Mesendoderm (in vitro differentiated cells): Measurements from ENCODE around the gene CDK5.

ENCODE experiments used
- DNase-seq: peaks from one replicate; pipeline ENCODE4 v3.0.0; 2013
- H2AK5ac ChIP-seq: 2 replicates; pipeline ENCODE4 v1.6.1; 2013; ENCODE audit warnings: low read length, inconsistent platforms
- H2BK120ac ChIP-seq: 2 replicates; pipeline ENCODE4 v1.6.1; 2013; ENCODE audit warnings: low read depth, mild to moderate bottlenecking, low read length, moderate library complexity, mixed read lengths
- H2BK15ac ChIP-seq: replicated peaks from 2 replicates; pipeline ENCODE4 v1.6.1; 2013; ENCODE audit warnings: low read depth, mild to moderate bottlenecking, moderate library complexity
- H2BK5ac ChIP-seq: 2 replicates; pipeline ENCODE4 v1.6.1; 2013; ENCODE audit warnings: low read length, inconsistent platforms
- H3K18ac ChIP-seq: 2 replicates; pipeline ENCODE4 v1.6.1; 2013; ENCODE audit warnings: mild to moderate bottlenecking, low read length, mixed read lengths
- H3K23ac ChIP-seq: one replicate; pipeline ENCODE4 v1.6.1; 2013; ENCODE audit warnings: low read length
- H3K27ac ChIP-seq: 2 replicates; pipeline ENCODE4 v1.5.1; 2013; ENCODE audit warnings: low read depth, mild to moderate bottlenecking, inconsistent platforms, low read length, moderate library complexity
- H3K27me3 ChIP-seq: 2 replicates; pipeline ENCODE4 v1.6.1; 2013; ENCODE audit warnings: low read length, control low read depth, mild to moderate bottlenecking, inconsistent platforms; ENCODE audit not compliant: insufficient read depth, poor library complexity
- H3K36me3 ChIP-seq: 2 replicates; pipeline ENCODE4 v1.6.1; 2013; ENCODE audit warnings: low read length, inconsistent platforms; ENCODE audit not compliant: control insufficient read depth, insufficient read depth
- H3K4ac ChIP-seq: one replicate; pipeline ENCODE4 v1.6.1; 2013; ENCODE audit warnings: low read depth, mild to moderate bottlenecking, low read length, moderate library complexity
- H3K4me1 ChIP-seq: 2 replicates; pipeline ENCODE4 v1.6.1; 2013; ENCODE audit warnings: low read depth, low read length, inconsistent platforms; ENCODE audit not compliant: control insufficient read depth
- H3K4me2 ChIP-seq: 2 replicates; pipeline ENCODE4 v1.6.1; 2013; ENCODE audit warnings: low read length
- H3K4me3 ChIP-seq: 2 replicates; pipeline ENCODE4 v1.5.1; 2013; ENCODE audit warnings: mild to moderate bottlenecking, low read length
- H3K56ac ChIP-seq: one replicate; pipeline ENCODE4 v1.6.1; 2013; ENCODE audit warnings: low read length
- H3K79me1 ChIP-seq: 2 replicates; pipeline ENCODE4 v1.6.1; 2013; ENCODE audit warnings: low read length, inconsistent platforms
- H3K79me2 ChIP-seq: 2 replicates; pipeline ENCODE4 v1.6.1; 2013; ENCODE audit warnings: mild to moderate bottlenecking, low read length; ENCODE audit not compliant: control insufficient read depth, insufficient read depth
- H3K9ac ChIP-seq: 2 replicates; pipeline ENCODE4 v1.6.1; 2013; ENCODE audit warnings: low read length, inconsistent platforms
- H4K5ac ChIP-seq: one replicate; pipeline ENCODE4 v1.6.1; 2013; ENCODE audit warnings: low read length
- H4K8ac ChIP-seq: one replicate; pipeline ENCODE4 v1.6.1; 2013; ENCODE audit warnings: low read depth, mild to moderate bottlenecking, control low read depth, low read length, moderate library complexity
- WGBS: extraction: QIAGEN DNeasy Blood & Tissue Kit; methylation state at CpG from one replicate; pipeline ENCODE4 v1.1.7; 2013; ENCODE audit warnings: low lambda C conversion rate, missing lambda C conversion rate; ENCODE audit not compliant: insufficient coverage; ENCODE audit errors: extremely low coverage; 5-methylcytosine and 5-hydroxymethylcytosine counted together

The CDK5 gene

GRCh38 chr7:151081170-151082101 lies 23.7 kb upstream of the CDK5 start:
- H3K27me3 ChIP-seq: no peaks in the 10 kb centered on the region
- H2BK120ac ChIP-seq: no peak overlapping the region
- H3K79me1 ChIP-seq: peaks cover 15% of the 10 kb centered on the region
- no peak overlapping the region for H2AK5ac ChIP-seq
- H3K4ac ChIP-seq: no peak overlapping the region
- no peak overlapping the region for H2BK5ac ChIP-seq
- H3K4me1 ChIP-seq: peaks cover 13% of the 10 kb centered on the region
- no peak overlapping the region for H2BK15ac ChIP-seq
- peak overlapping the region; percentile 12 for H3K4me3 ChIP-seq
- no peak overlapping the region for H3K23ac ChIP-seq
- DNase-seq: peak; percentile 44
- peak overlapping the region; percentile 89 for H3K56ac ChIP-seq
- no CpG with 5 or more reads among the region's 64 CpGs for WGBS
- H4K8ac ChIP-seq: no peak overlapping the region
- H3K9ac ChIP-seq: peak overlapping the region; percentile 86
- H3K4me2 ChIP-seq: peak overlapping the region; percentile 61
- H3K36me3 ChIP-seq: no peaks in the 10 kb centered on the region
- peak overlapping the region; percentile 47 for H3K18ac ChIP-seq
- no peak overlapping the region for H4K5ac ChIP-seq
- peaks cover 15% of the 10 kb centered on the region for H3K79me2 ChIP-seq
- peak overlapping the region; percentile 71 for H3K27ac ChIP-seq

- peak within 1 kb of the TSS; percentile 38 for H2BK5ac ChIP-seq
- H3K27me3 ChIP-seq: no peaks in the 10 kb centered on the region
- H2AK5ac ChIP-seq: no peak within 1 kb of the TSS
- H2BK15ac ChIP-seq: no peak within 1 kb of the TSS
- peaks cover 15% of the 10 kb centered on the region for H3K79me2 ChIP-seq
- peak within 1 kb of the TSS; percentile 86 for H3K18ac ChIP-seq
- no peak within 1 kb of the TSS for H2BK120ac ChIP-seq
- peak within 1 kb of the TSS; percentile 87 for H3K4me3 ChIP-seq
- peak within 1 kb of the TSS; percentile 99 for H3K56ac ChIP-seq
- H3K4me2 ChIP-seq: peak within 1 kb of the TSS; percentile 61
- no CpG with 5 or more reads among the region's 66 CpGs for WGBS
- DNase-seq: peak; percentile 95
- H4K8ac ChIP-seq: peak within 1 kb of the TSS; percentile 70
- peaks cover 15% of the 10 kb centered on the region for H3K79me1 ChIP-seq
- no peak within 1 kb of the TSS for H4K5ac ChIP-seq
- peak within 1 kb of the TSS; percentile 98 for H3K9ac ChIP-seq
- peak within 1 kb of the TSS; percentile 29 for H3K4ac ChIP-seq
- H3K36me3 ChIP-seq: no peaks in the 10 kb centered on the region
- H3K4me1 ChIP-seq: peaks cover 13% of the 10 kb centered on the region
- H3K27ac ChIP-seq: peak within 1 kb of the TSS; percentile 71
- H3K23ac ChIP-seq: peak within 1 kb of the TSS; percentile 84
Measured at GRCh38 chr7:151080522-151081169, 22.9 kb upstream of the CDK5 start, which contains the start of gene FASTK. Gene FASTK, minus strand, starts transcription at chr7:151080809. Its CDS starts 43 bp downstream, at chr7:151080766.

GRCh38 chr7:151080067-151080521 lies 22.4 kb upstream of the CDK5 start:
- peak overlapping the region; percentile 29 for H3K4ac ChIP-seq
- H3K9ac ChIP-seq: peak overlapping the region; percentile 98
- peak overlapping the region; percentile 70 for H4K8ac ChIP-seq
- H3K79me1 ChIP-seq: peaks cover 15% of the 10 kb centered on the region
- peaks cover 15% of the 10 kb centered on the region for H3K79me2 ChIP-seq
- peaks cover 10% of the 10 kb centered on the region for H3K4me1 ChIP-seq
- H2BK5ac ChIP-seq: peak overlapping the region; percentile 38
- peak overlapping the region; percentile 87 for H3K4me3 ChIP-seq
- H3K27me3 ChIP-seq: no peaks in the 10 kb centered on the region
- peak overlapping the region; percentile 65 for H3K27ac ChIP-seq
- H2AK5ac ChIP-seq: no peak overlapping the region
- peak overlapping the region; percentile 86 for H3K18ac ChIP-seq
- no peak overlapping the region for H2BK120ac ChIP-seq
- peak overlapping the region; percentile 84 for H3K23ac ChIP-seq
- H3K4me2 ChIP-seq: peak overlapping the region; percentile 59
- no CpG with 5 or more reads among the region's 31 CpGs for WGBS
- no peak overlapping the region for H2BK15ac ChIP-seq
- peak; percentile 48 for DNase-seq
- no peak overlapping the region for H4K5ac ChIP-seq
- peak overlapping the region; percentile 99 for H3K56ac ChIP-seq
- H3K36me3 ChIP-seq: no peaks in the 10 kb centered on the region

- Histone ChIP-seq H4K5ac (no peak overlapping the region), H3K27me3 (no peaks in the 10 kb centered on the region), H3K23ac (no peak overlapping the region), H3K18ac (no peak overlapping the region), H2BK5ac (no peak overlapping the region), H2BK15ac (no peak overlapping the region), H3K79me2 (peaks cover 15% of the 10 kb centered on the region), H3K9ac (peak overlapping the region; percentile 98), H3K4ac (no peak overlapping the region), H2AK5ac (no peak overlapping the region), H2BK120ac (no peak overlapping the region), H3K56ac (peak overlapping the region; percentile 99), H3K36me3 (peaks cover 1% of the 10 kb centered on the region), H4K8ac (no peak overlapping the region), H3K79me1 (peaks cover 15% of the 10 kb centered on the region), H3K27ac (no peak overlapping the region), H3K4me1 (peaks cover 9% of the 10 kb centered on the region), H3K4me2 (peak overlapping the region; percentile 59), H3K4me3 (peak overlapping the region; percentile 87)
- WGBS: no CpG with 5 or more reads among the region's 27 CpGs
- DNase-seq: no peak
Measured at GRCh38 chr7:151079199-151079910, 21.7 kb upstream of the CDK5 start.

- Histone ChIP-seq H3K18ac (no peak overlapping the region), H3K4ac (no peak overlapping the region), H2BK15ac (no peak overlapping the region), H3K4me3 (no peak overlapping the region), H3K79me1 (peaks cover 15% of the 10 kb centered on the region), H3K56ac (peak overlapping the region; percentile 34), H3K4me1 (peaks cover 9% of the 10 kb centered on the region), H3K79me2 (peaks cover 15% of the 10 kb centered on the region), H3K27ac (no peak overlapping the region), H3K36me3 (peaks cover 1% of the 10 kb centered on the region), H3K9ac (peak overlapping the region; percentile 11), H2BK120ac (no peak overlapping the region), H3K27me3 (no peaks in the 10 kb centered on the region), H3K23ac (no peak overlapping the region), H4K5ac (no peak overlapping the region), H4K8ac (no peak overlapping the region), H2AK5ac (no peak overlapping the region), H3K4me2 (no peak overlapping the region), H2BK5ac (no peak overlapping the region)
- peak; percentile 50 for DNase-seq
- WGBS: no CpG with 5 or more reads among the region's 22 CpGs
Measured at GRCh38 chr7:151078233-151079040, 20.7 kb upstream of the CDK5 start.
